NCI-H345 treated with DMSO at 0.1 percent for 48 hours (cell line): Measurements from ENCODE around the gene ZNF334.

Experiments
- DNase-seq: peaks from one replicate; lab custom pipeline; 2025; ENCODE audit not compliant: unreplicated experiment; lab: John Stamatoyannopoulos, UW

The ZNF334 gene

DNA sequence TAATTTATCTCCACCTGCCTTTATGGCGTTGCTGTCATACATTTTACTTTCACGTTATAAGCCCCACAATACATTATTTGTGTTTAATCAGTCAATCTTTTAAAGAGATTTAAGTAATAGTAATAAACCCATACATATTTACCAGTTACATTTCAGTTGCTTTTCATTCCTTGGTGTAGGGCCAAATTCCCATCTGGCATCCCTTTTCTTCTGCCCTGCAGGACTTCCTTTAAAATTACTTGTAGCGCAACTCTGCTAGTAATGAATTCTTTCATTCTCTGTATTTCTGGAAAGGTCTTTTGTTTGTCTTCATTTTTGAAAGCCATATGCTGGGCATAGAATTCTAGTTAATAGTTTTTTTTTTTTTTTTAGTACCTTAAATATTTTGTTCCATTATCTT, 24.9 kb downstream of the ZNF334 start:
- DNase-seq = no peak

DNA sequence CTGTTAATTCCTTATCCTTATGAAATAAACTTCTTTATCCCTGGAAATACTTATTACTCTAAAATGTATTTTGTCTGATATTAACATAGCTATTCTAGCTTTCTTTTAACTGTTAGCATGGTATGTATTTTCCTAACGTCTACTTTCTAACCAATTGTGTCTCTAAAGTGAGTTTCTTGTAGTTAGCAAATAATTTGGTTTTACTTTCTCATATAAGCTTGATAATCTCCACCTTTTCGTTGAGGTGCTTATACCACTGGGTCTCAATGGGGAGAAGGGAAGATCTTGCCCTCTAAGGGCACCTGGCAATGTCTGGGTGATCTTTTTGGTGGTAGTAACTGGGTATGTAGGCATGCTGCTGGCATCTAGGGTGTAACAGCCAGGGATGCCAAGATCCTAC, 25.7 kb downstream of the ZNF334 start:
- no peak for DNase-seq

DNA sequence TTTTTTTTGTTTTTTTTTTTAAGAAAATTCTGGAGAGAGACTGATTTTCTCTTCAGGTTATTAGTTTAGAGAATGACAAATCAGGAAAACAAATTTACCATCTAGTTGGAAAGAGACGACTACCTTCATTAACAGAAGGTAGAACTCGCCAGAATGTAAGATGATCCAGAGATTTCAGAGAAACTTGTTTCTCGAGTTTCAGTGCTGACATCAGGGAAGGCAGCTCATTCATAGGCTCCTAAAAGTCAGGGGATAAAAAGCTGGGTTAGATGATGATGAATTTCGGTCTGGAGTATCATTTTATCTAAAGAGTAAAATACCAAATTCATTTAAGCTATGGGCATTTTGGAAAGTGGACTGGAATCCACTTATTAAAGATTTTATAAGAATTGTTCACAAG, 27.9 kb downstream of the ZNF334 start:
- DNase-seq = no peak

DNA sequence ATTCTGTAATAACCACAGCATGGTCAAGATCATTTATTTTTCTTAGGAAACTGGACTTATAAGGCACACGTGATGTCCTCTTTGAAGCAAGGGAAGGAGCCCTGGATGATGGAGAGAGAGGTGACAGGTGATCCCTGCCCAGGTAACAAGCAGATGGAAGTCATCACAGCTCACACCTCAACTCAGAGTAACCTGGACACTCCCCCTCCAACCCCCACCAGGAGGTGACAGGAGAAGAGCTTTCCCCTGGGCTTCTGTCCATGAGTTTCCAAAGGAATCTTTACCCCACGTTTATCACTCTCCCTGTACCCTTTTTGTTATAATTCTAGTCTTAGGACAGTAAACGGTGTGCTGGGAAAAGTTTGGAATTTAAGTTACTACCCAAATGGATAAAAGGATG, 28.4 kb downstream of the ZNF334 start:
- DNase-seq = no peak

DNA sequence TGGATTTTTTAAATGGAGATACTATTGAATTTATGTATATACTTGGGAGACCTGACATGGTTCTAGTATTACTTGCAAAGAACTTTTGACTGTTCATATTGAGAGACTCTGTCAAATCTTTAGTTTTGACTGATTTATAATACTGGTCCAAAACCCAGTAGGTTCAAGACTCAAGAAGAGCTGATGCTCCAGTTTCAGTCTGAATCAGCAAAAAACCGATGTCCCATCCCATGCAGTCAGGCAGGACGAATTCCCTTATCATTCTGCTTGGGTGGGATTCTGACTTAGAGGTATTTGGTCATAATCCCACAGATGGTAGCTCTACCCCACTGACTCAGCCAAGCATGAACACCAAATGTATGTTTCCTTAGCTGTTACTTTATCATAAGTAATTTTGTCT, 29.5 kb downstream of the ZNF334 start:
- no peak for DNase-seq

DNA sequence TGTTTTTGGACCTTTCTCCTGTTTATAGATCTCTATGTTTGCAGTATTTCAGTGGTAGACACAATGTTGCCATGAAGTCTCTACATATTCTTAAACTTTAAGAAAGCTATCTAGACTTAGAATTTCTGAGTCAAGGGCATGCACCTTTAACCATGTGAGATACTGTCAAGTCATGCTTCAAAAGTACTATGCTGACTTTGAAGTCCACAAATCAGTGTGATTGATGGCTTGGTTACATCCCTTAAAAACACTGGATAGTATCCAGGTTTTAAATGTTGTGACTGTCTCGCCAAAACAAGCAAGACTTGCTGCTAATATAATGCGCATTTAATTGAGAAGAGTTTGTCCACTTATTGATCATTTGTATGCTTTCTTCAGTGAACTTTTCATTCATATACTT, 30.5 kb downstream of the ZNF334 start:
- no peak for DNase-seq

DNA sequence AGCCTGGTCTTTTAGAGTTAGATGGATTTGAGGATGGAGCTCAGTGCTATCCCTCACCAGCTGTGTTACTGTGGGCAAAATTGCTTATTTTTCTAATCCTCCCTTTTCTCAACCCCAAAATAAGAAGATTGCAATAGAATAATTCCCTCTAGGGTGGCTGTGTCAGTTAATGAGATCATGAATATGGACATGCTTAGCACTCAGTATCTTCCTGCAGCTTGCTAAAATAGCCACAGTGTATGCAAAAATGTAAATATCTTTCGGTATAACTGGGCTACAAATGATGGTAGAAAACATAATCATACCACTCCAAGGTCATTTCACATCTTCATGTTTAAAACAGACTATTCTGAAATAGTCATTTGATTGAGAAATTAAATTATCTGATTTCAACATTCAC, 35.7 kb downstream of the ZNF334 start:
- DNase-seq = no peak

DNA sequence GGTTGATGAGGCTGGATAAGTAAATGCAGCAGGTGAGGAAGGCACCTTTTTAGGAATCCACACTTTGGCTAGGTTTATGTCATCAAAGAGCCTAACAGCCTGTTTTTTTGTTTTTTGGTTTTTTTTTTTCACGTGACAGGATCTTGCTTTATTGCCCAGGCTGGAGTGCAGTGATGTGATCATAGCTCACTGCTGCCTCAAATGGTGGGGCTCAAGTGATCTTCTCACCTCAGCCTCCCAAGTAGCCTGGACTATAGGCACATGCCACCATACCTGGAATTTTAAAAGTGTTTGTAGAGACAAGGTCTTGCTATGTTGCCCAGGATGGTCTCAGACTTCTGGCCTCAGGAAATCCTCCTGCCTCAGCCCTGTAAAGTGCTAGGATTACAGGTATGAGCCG, 36.1 kb downstream of the ZNF334 start:
- DNase-seq = no peak

DNA sequence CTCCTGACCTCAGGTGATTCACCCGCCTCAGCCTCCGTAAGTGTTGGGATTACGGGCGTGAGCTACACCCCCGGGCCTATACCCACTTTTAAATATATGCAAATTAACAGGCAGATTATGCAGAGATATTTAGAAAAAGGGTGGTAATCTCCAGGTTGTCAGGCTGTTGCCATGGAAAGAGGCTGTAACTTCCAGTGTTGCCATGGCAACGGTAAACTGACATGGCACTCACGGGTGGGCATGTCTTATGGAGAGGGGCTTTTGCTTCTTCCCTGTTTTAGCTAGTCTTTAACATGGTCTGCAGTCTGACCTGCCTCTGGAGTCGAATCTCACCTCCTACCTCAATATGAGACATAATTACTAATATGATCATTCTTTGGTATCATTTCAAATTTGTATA, 44.9 kb downstream of the ZNF334 start:
- DNase-seq = no peak

DNA sequence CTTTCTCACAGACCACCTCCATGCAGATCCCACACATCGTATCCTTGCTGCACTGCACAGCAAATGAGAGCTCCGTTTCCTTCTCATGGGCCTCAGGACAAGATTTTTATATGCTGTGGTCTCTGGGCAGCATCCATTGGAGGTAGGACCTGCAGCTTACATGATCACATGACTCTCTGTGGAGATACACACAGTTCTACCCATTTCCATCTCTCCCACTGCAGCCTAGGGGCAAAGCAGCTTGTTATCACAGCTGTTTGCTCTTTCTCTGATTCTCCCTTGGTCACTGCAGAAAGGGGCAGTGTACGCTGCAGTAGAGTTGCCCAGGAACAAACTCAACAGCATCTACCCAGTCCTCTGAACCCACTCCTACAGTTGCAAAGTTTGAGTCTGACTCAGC, 48.9 kb downstream of the ZNF334 start:
- no peak for DNase-seq

DNA sequence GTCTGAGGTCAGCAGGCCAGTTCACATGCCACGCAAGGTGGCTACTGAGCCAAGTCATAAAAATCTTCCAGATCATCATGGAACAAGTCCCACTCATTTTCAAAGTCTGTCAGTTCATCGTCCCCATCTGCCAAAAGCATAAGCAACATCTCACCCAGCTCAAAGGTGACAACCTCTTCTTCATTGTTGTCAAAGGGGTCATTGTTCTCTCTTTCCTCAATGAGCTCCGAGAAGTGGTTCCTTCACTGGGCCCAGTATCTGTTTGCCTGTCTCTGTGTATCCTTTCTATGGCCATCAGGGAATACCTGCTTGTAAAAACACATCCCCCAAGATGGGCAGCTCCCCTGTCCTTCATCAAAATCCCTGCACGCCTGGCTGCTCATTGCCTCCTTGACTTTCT, 49.5 kb downstream of the ZNF334 start:
- no peak for DNase-seq

DNA sequence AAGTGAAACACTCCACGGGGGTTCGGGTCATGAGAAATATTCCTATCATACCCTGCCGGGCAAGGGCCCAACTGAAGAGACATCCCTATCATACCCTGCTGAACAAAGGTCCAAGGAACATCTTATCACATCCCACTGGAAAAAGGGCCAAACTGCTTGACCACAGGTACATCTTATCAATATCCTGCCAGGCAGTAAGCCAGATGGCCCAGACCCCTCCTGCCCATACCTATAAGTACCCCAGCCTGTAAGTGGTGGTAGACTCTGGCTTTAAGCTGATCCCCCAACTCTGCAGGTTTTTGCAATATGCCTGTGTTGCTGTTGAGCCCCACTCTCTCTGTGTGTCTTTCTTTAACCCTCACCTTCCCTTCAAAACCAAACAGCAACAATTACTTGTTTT, 51.6 kb downstream of the ZNF334 start:
- no peak for DNase-seq

DNA sequence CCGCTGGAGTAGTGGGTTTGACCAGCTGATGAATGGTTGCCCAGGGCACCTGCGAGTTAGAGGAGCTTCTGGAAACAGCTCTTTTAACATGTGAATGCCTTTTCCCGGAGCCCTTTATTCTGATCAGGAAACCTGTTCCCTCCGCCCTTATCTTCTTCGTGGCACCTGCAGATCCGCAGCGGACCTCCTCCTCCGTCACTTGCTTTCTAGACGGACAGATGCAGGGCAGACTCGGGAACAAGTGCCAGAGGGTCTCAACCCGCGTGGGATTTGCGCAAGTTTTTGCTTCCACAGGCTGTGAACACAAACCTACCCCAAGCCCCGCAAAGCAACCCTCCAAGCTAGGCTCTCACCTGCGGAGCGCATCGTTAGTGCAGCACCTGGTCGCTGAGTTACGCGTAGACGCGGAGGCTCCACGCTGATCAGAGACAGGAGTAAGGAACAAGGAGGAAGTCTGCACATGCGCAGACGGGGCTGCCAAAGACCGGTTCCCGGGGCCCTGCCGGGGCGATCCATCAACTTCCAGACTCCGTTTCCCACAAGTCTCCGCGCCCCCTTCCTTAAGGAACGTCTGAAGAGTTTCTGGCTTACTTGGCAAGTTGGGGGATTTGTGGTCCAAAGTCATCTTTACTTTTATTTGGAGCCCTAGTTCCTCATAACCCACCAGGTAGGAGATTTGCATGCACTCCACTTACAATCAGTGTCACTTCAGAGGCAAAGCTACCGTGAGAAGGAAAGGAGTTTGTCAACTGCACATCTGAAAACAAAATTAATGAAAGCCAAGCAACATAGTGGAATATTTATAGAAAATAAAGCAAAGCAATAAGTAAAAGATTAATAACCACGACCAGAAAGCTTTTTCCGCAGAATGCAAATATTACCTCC, 54.3 kb downstream of the ZNF334 start:
- peak; percentile 34 for DNase-seq

DNA sequence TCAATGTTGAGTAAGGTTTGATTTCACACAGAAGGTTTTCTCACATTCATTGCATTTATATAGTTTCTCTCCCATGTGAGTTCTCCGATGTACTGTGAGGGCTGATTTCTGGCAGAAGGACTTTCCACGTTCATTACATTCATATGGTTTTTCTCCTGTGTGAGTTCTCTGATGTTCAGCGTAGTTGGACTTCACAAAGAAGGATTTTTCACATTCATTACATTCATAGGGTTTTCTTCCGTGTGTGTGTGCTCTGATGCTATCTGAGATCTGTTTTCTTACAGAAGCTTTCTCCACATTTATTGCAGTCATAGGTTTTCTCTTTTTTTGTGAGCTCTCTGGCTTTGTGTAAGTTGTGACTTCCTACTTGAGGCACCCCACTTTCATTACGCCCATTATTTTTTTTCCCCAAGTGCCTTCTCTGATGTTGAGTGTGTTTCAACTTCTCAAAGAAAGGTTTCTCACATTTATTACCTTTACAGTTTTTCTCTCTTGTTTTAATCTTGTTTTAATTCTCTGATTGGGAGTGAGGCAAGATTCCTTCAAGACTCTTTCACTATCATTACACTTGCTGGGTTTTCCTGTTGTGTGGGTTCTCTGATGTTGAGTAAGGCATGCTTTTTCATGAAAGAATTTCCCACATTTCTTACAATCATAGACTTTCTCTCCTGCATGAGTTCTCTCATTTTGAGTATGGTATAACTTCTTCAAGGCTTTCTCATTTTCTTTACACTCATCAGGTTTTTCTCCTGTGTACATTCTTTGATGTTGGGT, 56.9 kb downstream of the ZNF334 start:
- no peak for DNase-seq

DNA sequence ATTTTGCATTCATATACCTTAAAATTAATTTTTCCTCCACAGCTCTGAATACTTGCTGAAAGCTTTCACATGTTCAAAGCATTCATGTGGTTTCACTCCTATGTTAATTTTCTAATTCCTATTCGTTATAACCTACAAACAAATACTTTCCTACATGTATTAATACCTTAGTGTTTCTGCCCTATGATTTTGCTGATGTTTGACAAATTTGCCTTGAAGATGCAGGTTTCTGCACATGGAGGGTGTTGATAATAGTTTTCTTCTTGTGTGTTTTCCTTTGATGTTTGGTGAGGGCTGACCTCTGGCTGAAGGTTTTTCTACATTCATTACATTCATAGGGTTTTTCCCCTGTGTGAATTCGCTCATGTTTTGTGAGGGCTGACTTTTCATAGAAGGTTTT, 57.6 kb downstream of the ZNF334 start:
- DNase-seq = no peak
